NCI-H82 (cell line): ENCODE data around the gene RUVBL2.

Source experiments
- DNase-seq: peaks from one replicate; lab custom pipeline; 2025; lab: John Stamatoyannopoulos, UW

Gene RUVBL2

DNA sequence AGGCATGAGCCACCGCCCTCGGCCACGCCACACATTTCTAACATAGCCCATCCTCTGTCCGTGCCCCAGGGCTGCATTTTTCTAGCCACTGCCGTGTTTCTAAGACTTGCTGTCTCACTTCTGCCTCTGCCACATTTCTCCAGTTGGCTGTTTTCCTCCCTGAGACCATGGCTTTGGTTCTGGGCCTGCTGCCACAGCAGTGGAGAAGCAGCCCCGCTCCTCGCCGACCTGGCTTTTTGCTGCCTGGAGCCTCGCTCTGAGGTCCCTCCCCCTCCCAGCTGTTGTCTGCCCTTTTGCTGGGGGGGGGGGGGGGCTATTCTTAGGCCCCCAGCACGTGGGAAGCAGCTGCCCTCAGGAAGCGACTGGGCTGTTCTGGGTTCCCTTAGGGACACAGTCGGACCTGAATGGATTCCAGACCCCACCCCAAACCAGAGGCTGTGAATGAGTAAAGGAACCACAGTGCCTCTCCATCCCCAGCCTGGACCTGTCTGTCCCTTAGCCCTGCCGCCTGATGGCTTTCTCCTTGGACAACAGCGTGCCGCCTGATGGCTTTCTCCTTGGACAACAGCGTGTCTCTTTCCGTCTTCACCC, 3.9 kb upstream of the RUVBL2 start:
- DNase-seq = peak; percentile 54

DNA sequence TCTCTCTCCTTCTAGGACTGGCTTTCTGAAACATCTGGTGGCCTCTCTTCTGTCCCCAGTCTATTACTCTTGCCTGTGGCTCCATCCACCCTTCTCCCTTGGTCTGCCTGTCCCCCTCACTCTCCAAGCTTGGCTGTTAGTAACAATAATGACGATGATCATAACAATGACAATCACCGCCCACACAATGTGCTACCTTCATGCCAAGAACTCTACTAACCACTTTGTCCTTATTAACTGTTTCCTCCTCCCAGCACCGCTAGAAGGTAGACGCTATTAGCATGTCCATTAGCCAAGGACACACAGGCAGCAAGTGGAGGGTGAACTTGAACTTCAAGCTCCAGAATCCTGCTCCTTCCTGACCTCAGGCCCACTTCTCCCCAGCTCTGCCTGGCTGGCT, 3.3 kb upstream of the RUVBL2 start:
- DNase-seq = no peak

DNA sequence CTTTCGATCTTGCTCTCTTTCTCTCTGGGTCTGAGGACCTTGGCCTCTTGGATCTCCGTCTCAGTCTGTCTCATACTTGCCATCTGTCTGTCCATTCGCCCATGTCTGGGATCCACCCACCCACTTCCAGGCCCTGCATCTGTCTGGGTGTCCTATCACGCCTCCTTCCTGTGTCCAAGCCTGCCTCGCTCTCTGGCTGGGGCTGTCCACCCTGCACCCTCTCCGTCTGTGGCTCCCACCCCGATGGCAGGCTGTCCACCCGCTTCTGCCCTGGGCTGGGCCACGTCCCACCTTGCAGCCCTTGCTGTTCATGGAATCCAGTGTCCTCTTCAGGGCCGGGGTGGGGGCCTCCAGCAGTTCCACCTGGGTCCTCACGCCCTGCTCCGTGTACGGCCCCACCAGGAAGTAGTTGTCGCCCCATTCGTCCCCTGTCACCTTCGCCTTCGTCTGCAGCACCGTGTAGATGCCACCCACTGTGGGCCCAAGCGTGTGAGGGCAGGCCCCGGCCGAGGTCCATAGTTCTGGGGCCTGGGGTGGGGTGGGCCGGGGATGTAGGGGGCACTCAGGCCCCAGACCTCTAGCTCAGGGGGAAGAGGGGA, 2.6 kb upstream of the RUVBL2 start:
- no peak for DNase-seq

DNA sequence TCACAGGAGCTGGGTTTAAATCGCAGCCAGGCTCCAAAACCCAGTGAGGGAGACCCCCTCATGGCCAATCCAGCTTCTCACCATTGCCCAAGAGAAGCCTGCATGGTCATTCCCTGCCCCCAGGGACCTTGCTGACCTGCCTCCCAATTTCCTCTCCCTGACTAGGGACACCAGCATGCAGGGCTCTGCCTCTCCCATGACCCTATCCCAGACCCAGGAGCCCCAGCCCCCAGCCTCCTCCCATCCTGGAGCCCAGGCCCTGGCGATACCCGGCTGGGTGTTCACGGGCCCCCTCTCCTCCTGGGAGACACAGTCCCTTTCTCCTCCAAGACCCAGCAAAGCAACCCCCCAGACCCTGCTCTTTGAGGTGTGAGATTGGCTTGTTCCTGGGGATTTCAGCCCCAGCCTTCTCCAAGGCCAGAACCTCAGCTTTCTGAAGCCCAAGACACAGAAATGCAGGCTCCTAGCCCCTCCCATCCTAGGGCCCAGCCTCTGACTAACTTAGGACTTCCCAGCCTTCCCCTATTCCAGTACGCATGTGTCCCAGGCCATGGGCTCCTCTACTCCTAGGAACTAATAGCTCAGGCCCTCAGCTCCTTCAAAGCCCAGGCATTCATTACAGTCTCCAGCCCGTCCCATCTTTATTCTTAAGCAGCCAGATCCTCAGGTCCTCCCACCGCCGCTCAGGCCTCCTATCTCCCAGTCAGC, 1.7 kb upstream of the RUVBL2 start:
- peak; percentile 72 for DNase-seq

DNA sequence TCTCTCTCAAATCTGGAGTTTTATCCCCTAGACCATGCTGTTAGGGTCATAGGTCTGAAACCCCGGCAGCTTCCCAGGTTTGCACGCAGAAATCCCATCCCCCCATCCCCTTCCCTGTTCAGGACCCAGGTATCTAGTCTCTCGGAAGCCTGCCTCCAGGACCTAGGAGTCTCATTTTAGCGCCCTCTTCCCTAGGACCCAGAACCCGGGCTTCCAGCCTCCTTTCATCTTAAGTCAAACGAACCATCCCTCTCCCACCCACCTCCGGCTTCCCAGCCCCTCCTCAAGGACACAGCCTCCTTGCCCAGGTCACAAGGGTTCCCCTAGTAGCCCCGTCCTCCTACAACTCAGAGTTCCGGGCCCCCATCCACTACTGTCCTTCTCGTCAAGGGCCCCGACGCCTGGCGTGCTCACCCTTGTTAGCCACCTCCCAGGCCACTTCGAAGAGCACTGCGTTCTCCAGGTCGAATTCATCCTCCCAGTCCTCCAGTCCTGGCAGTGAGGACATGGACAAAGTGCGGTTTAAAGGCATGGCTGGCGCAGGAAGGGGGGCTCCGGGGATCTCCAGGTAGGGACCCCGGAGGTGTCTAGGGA, 1.0 kb upstream of the RUVBL2 start:
- peak; percentile 67 for DNase-seq

DNA sequence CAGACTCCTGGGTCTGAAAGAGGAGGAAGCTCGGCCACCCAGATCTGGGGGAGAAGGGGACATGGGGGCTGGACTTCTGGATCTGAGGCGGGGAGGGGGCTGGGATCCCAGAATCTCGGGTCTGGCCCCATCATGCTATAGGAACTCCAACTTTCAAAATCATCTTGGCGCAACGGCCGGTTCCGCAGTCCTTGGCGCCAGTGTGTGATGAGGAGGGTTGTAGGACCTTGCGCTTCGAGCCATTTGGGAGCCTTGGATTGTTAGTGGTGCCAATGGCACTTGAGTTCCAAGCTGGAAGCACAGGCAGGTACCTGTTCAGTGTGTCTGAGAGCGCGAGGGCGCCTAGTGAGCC, 324 bp downstream of the RUVBL2 start:
- no peak for DNase-seq

DNA sequence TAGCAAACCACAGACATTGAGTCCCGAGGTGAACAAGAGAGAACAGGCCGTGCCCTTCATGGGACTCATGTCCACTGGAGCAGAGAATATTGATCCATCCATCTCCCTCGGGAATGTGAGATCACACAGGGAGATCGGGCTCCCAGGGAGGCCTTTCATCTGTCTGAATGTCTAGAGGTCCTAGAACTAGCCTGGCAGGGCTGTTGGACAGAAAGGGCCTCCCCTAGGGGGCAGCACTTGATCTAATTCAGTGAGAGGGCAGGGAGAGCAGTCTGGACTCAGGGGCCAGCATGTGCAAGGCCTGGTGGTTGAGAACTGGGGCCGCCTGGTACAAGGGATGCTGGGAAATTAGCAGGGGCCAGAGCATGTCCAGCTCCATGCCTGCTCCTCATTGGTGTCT, 4.3 kb downstream of the RUVBL2 start:
- DNase-seq = peak; percentile 90

DNA sequence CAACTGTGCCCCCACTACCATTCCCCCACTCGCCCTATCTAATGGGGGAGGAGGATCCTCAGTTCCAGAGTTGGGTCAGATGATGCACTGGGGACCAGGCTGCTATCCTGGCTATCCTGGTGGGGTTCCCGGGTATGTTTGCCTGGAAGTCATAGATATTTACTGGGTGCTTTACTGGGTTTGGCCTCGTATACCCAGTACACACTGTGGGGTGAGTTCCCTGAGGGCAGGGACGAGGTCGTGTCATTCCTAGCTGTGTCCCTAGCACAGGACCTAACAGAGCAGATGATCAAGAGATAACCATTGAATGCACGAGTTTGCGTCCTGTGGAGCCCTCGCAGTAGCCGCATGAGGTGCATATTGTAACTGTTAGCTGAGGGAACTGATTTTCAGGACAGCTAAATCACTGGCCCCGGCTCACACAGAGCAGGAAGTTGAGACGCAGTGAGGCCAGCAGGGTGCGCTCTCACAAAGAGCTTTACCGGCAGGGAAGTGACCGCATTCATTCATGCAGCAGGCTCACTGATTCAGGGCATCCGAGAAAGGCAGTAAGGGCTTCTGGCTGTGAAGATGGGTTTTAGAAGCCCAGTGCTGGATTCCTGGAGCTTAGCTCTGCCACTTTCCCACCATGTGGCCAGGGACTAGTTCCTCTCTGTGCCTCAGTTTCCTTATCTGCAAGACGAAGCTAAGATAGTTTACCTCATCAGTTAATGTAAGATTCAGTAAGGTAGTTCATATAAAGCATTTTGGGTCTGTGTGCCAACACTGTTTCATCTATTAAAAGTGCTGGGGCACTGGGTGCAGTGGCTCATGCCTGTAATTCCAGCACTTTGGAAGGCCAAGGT, 6.0 kb downstream of the RUVBL2 start:
- DNase-seq = peak; percentile 71

DNA sequence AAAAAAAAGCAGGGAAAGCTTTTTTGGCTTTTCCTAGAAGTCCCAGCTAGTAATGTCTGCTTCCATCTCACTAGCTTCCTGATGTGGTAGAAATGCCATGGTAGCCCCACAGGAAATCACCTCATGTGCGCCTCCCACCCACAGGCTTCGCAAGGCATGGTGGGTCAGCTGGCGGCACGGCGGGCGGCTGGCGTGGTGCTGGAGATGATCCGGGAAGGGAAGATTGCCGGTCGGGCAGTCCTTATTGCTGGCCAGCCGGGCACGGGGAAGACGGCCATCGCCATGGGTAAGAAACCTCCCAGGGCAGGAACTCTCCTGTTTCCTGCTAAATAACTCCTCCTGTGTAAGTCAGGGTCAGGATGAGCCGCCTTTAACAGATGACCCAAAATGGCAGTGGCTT, 10.4 kb downstream of the RUVBL2 start:
- DNase-seq = no peak

DNA sequence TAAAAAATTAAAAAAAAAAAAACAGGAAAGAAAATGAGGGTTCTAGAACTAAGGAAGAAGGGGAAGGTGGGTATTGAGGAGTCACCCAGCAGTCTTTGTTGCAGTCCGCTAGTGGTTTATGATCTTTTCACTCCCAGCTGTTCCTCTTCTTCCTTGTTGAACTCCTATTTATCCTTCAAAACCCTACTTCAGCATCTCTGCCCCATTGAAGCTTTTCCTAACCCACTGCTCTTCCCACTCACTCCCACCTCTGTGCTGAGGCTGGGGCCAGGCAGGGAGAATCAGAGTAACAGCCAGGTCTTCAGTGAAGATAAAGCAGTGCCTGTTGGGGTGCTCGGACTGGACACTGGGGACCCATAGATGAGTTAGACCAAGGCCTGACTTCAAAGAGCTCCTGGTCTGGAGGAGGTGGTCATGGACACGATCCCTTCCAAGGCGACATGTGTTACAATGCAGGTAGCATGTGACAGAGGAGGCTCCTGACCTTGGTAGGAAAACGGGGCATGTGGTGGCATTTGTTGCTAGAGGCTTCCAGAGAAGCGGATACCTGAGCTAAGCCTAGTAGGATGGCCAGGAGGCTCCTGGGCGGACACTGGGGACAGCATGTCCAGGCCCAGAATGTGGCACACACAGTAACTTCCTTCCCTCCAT, 11.4 kb downstream of the RUVBL2 start:
- DNase-seq = no peak

DNA sequence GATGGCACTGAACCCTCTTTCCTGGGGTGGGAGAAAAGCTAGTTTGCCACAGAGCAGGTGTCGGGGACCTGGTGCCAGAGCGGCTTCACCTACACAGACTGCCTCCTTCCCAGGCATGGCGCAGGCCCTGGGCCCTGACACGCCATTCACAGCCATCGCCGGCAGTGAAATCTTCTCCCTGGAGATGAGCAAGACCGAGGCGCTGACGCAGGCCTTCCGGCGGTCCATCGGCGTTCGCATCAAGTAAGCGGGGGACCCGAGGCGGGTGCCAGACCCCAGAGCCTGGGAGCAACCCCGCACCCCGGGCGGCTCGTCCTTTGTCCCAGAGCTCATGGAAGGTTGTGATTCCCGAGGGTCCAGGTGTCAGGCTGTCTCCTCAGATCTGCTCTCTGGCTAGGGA, 13.2 kb downstream of the RUVBL2 start:
- DNase-seq = no peak

DNA sequence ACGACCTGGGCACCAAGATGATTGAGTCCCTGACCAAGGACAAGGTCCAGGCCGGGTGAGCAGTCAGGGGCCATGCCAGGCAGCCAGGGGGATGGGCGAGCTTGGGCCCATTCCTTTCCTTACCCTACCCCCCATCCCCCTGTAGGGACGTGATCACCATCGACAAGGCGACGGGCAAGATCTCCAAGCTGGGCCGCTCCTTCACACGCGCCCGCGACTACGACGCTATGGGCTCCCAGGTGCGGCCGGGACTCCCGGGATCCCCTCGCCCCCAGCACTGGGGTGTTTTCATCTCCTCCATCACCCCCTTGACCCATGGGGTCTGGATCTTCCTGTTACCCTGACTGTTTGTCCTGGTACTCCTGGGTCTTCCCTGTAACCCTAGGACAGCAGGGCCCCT, 16.1 kb downstream of the RUVBL2 start:
- DNase-seq = no peak

DNA sequence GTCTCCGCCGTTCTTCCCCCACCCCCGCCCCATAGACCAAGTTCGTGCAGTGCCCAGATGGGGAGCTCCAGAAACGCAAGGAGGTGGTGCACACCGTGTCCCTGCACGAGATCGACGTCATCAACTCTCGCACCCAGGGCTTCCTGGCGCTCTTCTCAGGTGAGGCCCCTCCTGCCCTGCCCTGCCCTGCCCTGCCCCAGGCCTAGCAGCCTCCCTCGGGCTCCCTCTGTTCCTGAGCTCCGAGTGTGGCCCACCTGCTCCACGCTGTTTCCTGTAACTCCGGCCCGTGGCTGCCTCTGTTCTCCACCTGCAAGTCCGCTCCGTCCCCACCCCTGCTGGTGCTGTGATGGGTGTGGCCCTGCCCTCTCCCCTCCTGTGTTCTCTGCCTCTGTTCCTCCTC, 16.8 kb downstream of the RUVBL2 start:
- no peak for DNase-seq

DNA sequence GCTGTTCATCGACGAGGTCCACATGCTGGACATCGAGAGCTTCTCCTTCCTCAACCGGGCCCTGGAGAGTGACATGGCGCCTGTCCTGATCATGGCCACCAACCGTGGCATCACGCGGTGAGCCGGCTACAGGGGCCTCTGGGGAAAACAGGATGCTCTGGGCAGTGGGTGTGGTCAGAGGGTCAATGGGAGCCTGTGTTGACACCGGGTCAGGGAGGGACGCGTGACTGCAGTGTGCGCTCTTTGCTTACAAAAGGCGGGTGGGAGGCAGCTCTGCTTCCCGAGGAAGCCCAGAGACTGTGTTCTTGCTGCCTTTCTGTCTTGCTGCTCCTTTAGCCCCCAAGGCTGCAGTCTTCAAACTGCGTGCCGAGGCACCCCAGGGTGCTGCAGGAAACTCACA, 17.5 kb downstream of the RUVBL2 start:
- no peak for DNase-seq

DNA sequence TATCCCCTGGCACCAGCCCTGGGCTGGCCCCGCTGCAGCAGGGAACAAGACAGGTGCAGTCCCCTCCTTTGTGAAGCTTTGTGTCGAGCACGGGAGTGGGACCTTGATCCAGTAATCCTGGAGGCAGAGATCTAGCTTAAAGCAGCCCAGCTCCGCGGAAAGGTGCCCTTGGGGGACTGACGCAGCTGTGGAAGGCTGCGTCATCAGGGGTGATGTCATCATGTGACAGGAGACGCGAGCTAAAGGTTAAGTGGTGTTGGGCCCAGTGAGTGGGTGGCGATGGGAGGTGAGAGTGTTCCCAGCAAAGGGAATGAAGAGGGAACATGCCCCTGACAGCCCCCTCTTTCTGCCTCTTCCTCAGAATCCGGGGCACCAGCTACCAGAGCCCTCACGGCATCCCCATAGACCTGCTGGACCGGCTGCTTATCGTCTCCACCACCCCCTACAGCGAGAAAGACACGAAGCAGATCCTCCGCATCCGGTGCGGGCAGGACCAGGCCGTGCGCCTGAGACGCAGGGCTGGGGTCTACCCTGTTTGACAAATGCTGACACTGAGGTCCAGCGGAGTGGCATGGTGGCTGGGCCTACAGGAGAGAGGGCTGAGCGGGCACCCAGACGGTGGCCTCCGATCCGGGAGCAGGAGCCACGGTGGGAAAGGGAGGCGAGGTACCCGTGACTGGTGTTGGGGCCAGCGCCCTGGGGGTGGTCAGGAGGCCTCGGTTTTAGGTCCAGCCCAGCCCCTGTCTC, 20.6 kb downstream of the RUVBL2 start:
- peak; percentile 28 for DNase-seq

DNA sequence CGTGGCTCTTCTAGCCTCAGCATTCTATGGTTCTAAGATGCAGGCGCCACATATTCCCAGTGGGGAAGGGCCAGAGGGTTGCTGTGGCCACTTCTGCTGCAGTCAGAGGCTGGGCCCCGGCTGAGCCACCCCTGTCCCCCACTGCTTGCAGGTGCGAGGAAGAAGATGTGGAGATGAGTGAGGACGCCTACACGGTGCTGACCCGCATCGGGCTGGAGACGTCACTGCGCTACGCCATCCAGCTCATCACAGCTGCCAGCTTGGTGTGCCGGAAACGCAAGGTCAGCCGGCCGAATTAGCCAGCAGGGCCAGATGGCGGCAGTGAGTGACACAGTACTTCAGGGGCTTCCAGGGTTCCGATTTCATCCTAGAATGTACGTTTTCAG, 21.2 kb downstream of the RUVBL2 start:
- no peak for DNase-seq

DNA sequence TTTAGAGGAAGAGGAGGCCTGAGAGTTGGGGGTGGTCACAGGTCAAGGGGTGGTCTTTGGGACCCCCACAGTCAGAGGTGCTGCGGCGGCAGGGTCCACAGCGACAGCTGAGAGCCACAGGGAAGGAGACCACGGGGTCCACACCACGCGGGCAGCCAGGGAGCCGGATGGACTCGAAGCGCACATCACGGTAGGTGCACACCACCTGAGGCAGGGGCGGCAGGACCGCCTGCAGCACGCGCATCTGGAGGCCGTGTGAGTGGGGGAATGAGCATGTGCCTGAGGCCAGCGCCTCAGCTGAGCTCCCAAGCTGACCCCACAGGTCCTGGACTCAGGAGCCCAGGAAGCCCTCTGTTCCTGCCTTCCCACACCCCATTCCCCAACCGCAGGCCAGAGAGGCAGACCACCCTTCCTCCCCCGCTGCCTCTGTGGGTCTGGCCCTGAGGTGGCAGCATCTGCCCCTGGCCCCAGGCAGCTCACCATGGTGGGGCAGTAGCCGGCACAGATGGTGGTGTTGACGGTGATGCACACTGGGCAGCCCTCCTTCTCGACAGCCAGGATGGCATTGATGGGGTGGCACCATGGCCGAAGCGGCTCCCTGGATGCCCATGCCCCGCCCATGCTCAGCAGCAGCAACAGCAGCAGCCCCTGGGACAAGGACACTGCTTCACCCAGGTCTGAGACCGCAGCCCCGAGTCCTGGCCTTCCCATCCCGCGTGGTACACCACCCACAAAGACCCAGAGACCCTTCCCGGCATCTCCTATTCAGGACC, 22.6 kb downstream of the RUVBL2 start:
- no peak for DNase-seq

DNA sequence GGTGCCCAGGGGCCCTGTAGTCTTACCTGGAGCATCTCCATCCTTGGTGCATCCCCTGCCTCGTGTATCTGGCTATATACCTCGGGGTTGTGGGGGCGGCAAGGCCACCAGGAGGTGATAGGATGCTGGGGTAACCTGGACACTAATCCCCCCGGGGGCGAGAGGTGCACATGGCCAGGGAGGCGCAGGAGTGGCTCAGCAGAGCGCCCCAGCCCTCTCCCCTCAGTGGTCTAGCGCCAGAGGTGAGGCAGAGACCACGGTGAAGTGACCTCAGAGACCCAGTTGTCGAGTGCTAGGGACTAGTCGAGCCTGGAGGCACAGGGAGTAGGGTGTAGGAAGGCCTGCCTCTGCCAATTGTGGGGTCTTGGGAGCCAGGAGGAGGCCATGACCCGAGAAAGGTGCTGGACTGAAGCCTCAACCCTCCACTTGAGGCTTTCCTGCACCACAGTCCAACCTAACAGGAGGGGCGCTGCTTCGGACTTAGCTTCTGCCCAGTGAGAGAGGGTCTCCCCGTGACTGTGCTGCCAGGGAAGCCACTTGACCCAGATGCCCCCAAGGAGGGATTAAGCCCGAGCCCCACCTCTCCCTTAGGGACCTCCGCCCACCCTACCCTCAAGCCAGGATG, 23.5 kb downstream of the RUVBL2 start, which contains the start of gene LHB:
Gene LHB, minus strand, starts transcription at position 51 of the 625 bp plus-strand sequence. Its CDS starts 10 bp downstream, at position 41.
- DNase-seq = no peak

DNA sequence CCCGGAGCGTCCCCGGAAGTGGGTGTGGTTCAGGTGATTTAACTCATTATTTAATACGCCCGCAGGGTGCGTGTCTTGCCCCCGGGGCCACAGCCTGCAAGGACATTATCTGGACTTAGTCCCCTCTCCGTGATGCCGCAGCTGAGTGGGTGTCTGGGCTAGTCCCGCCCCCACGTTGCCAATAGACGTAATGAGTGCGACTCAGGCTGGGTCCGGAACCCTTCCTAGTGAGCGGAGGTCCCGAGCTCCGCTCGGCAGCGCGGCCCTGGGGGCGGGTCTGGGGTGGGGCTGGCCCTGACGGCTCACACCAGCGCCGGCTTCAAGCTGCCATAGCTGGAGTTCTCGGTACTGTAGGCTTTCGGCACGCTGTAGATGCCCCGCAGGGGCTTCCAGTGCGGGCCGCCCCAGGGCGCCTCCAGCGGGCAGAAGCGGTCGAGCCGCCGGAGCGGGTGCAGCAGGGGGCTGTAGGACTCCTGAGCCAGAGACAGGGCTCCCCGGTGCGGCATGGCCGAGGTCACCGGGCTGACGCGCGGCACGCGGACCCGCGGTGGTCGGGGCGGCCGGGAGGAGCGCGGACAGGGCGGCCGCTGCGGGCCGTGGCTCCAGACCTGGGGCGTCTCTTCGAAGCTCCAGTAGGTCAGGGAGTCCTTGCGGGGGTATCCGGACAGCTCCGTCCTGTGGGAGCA, 24.1 kb downstream of the RUVBL2 start:
- peak; percentile 82 for DNase-seq
